Esophagus squamous epithelium (tissue), 5 donors: Measurements from ENCODE around the gene LPO. TPM values are rescaled to one million over a fixed set of nuclear protein-coding genes. Genes with fewer than 3 reads are reported as not detected.

Experiments used
- DNase-seq: peaks from one replicate; lab custom pipeline; 2025; lab: John Stamatoyannopoulos, UW
- H3K27ac ChIP-seq, 4 donors: fragments of 200-600 bp; sonication (generic); one replicate each; pipeline ENCODE4 v1.5.1; 2016 to 2019; ENCODE audit warnings: mild to moderate bottlenecking in 1 of 4
- H3K27me3 ChIP-seq, 4 donors: fragments of 200-600 bp; sonication (generic); 1 replicate in 3 of 4; 2 replicates in 1 of 4; pipeline versions ENCODE4 v1.5.1 to v1.6.0; 2017 to 2021; ENCODE audit warnings: antibody characterized with exemption in 1 of 4
- H3K36me3 ChIP-seq, 3 donors: fragments of 200-600 bp; sonication (generic); one replicate each; pipeline ENCODE4 v1.5.1; 2016 to 2019
- H3K4me1 ChIP-seq, 3 donors: fragments of 200-600 bp; sonication (generic); one replicate each; pipeline ENCODE4 v1.5.1; 2017 to 2019
- H3K4me3 ChIP-seq, 4 donors: fragments of 200-600 bp; sonication (generic); 1 replicate in 3 of 4; 2 replicates in 1 of 4; pipeline ENCODE4 v1.5.1; 2016 to 2019; ENCODE audit warnings: mild to moderate bottlenecking in 2 of 4, moderate library complexity in 1 of 4
- H3K9me3 ChIP-seq, 3 donors: fragments of 200-600 bp; sonication (generic); one replicate each; pipeline ENCODE4 v1.5.1; 2016 to 2019
- POLR2A ChIP-seq, 4 donors: fragments of 450-650 bp; IDR thresholded peaks; one replicate each; pipeline ENCODE4 v1.6.1; 2017; ENCODE audit warnings: antibody characterized with exemption in 4 of 4, mild to moderate bottlenecking in 4 of 4, moderate library complexity in 3 of 4
- WGBS, 2 donors: methylation state at CpG; one replicate each; pipeline ENCODE4 v1.1.5; 2018; 5-methylcytosine and 5-hydroxymethylcytosine counted together
- intact Hi-C: fragments of 100-400 bp; cut with DNase I; formaldehyde crosslinking; loops from one replicate; pipeline ENCODE4 v1.15.0; 2022
- total RNA-seq, 4 donors: library from RNA; depleted of rRNA; stranded (reverse); fragments of >200 nt; gene quantifications; one replicate each; pipeline ENCODE4 v1.1.0, GENCODE V29; 2016
- TF ChIP-seq, protein P1 (sequence below), 6 experiments: fragments of 450-650 bp in 4 of 6; fragments of 200-600 bp in 2 of 6; sonication (generic) in 2 of 6; IDR thresholded peaks; one replicate each; pipeline ENCODE4 v1.5.1; 2016 to 2019; ENCODE audit warnings: antibody characterized with exemption in 6 of 6, mild to moderate bottlenecking in 4 of 6, moderate library complexity in 4 of 6
- donor health status: DM: yes; HTN: yes; CAD: no.

LPO gene
- total RNA-seq, 4 donors from 2014 or later, result 0.27 to 2.5 TPM; not detected in 2

DNA sequence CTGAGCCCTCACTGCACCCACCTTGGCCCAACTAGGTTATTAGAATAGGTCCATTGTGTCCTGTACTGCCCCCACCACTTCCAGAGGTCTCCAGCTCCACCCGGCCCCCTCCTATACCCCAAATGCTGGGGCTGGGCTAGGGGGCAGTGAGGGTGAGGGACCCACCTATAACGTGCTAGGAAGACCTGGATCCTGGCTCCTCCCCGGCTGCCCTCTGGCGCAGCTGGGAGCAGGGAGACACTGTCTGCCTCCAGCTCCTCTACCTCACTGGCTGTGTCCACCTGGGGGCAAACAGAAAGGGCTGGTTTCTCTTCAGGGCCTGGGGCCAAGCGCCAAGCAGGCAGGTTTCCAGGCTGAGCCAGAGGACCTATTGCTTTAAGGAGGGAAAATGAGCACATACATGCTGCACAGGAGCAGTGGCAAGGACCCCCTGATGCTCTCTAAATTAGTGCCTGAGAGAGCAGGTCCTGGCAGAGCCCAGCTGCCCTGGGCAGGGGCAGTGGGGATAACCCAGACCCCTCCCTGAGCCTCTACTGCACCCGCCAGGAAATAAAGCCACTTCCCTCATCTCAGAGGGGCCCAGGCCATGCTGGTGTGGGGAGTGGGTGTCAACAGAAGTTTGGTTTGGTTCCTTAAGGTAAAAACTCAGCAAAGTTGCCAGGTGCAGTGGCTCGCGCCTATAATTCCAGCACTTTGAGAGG, 78.0 kb downstream of the LPO start:
- no peak for DNase-seq
- 83 to 93% methylated on average over 3 to 5 of the region's 8 CpGs for WGBS, 2 donors

DNA sequence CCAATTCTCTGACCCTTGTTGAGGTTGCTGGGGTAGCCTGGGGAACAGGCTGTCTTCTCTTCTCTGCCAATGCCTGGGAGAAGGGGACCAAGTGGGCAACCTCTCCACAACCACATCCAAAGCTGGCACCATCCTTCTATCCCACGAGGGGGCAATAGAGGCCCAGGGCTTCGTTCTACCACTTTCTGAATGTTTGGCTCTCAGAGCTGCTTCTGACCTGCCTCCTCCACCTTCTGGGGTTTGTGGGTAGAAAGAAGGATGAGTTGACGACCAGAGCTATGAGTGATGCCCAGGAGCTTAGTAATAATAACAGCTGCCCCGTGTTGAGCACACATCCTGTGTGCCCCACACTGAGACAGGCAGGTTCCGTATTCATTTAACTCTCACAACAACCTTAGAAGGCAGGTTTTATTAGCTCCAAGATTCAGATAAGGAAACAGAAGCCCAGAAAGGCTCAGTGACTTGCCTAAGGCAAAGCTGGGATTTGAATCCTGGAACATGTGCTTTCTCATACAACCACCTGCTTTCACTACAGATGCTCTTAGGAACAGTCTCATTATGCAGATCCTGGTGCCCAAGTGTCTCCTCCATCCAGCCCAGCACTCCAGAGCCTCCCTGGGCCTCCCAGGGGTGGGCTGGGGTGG, 79.2 kb downstream of the LPO start:
- intact Hi-C loops, result loop anchor here (5.0 kb wide), 1 partner anchor 130 kb away; no protein-coding TSS in a partner anchor
- no peak for DNase-seq

More for the DNA sequence above, 78.0 kb downstream of the LPO start:
- Histone ChIP-seq H3K27me3 (no peaks in the 10 kb centered on the region), H3K36me3 (no peaks in the 10 kb centered on the region), H3K4me3 (no peak overlapping the region), H3K4me1 (peaks cover 0 to 5% (median 0%) of the 10 kb centered on the region in 3 donors), H3K27ac (no peak overlapping the region), H3K9me3 (no peaks in the 10 kb centered on the region)
- intact Hi-C loops, result loop anchor here (5.0 kb wide), 1 partner anchor 131 kb away; no protein-coding TSS in a partner anchor
- no peak for TF ChIP-seq POLR2A (IDR thresholded peaks at IDR 0.05)
- TF ChIP-seq, protein P1, sequence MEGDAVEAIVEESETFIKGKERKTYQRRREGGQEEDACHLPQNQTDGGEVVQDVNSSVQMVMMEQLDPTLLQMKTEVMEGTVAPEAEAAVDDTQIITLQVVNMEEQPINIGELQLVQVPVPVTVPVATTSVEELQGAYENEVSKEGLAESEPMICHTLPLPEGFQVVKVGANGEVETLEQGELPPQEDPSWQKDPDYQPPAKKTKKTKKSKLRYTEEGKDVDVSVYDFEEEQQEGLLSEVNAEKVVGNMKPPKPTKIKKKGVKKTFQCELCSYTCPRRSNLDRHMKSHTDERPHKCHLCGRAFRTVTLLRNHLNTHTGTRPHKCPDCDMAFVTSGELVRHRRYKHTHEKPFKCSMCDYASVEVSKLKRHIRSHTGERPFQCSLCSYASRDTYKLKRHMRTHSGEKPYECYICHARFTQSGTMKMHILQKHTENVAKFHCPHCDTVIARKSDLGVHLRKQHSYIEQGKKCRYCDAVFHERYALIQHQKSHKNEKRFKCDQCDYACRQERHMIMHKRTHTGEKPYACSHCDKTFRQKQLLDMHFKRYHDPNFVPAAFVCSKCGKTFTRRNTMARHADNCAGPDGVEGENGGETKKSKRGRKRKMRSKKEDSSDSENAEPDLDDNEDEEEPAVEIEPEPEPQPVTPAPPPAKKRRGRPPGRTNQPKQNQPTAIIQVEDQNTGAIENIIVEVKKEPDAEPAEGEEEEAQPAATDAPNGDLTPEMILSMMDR (IDR thresholded peaks at IDR 0.05), result no peak

DNA sequence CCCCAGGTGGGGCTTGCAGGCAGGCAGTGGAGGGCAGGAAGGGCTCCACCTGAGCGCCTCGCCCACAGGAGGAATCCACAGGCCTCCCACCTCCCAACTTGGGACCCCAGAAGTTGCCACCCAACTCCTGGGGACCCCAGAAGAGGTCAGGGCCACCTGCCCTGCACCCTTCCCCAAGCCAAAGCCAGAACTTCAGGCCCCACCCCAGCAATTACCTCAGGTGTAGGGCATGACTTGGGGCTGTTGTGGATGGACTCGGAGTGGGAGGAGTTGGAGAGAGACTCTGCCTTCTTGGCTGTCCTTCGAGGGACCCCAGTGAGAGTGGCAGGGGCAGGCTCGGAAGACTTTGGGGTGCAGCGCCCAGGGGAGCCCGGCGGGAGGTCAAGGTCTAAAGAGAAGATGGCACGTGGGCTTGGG, 79.7 kb downstream of the LPO start:
- 93 to 95% methylated on average over 5 to 7 of the region's 9 CpGs for WGBS, 2 donors
- Histone ChIP-seq H3K27ac (no peak overlapping the region), H3K9me3 (no peaks in the 10 kb centered on the region), H3K4me1 (peaks cover 0 to 8% (median 0%) of the 10 kb centered on the region in 3 donors), H3K4me3 (no peak overlapping the region), H3K36me3 (no peaks in the 10 kb centered on the region), H3K27me3 (no peaks in the 10 kb centered on the region)
- TF ChIP-seq, protein P1 (IDR thresholded peaks at IDR 0.05), result no peak
- no peak for TF ChIP-seq POLR2A (IDR thresholded peaks at IDR 0.05)
- no peak for DNase-seq
- intact Hi-C loops, result loop anchor here (5.0 kb wide), 1 partner anchor 129 kb away; no protein-coding TSS in a partner anchor

More for the DNA sequence above, 79.2 kb downstream of the LPO start:
- Histone ChIP-seq H3K9me3 (no peaks in the 10 kb centered on the region), H3K36me3 (no peaks in the 10 kb centered on the region), H3K27me3 (no peaks in the 10 kb centered on the region), H3K4me3 (no peak overlapping the region), H3K4me1 (peaks cover 0 to 5% (median 0%) of the 10 kb centered on the region in 3 donors), H3K27ac (no peak overlapping the region)
- TF ChIP-seq, protein P1 (IDR thresholded peaks at IDR 0.05), result peak; percentile 52 to 82 (median 72)
- TF ChIP-seq POLR2A (IDR thresholded peaks at IDR 0.05), result no peak
- WGBS, 2 donors, result 14 to 40% methylated on average over 2 to 5 of the region's 5 CpGs

Other genes with a start within 250 kb of the LPO start
- 100 to 1,000 TPM; 134 to 223 (median 200) TPM for gene SRSF1, start 231.3 kb upstream of the LPO start, total RNA-seq
- gene DYNLL2, start 155.2 kb upstream of the LPO start, total RNA-seq, result 10 to 100 TPM; 13.0 to 18.5 (median 14.4) TPM
- gene OR4D1, start 90.2 kb upstream of the LPO start, total RNA-seq, result not detected
- gene OR4D2, start 71.6 kb upstream of the LPO start, total RNA-seq, result not detected
- gene EPX, start 45.9 kb upstream of the LPO start, total RNA-seq, result not detected
- gene MKS1, start 19.3 kb upstream of the LPO start, total RNA-seq, result 10 to 100 TPM in 2 of 4 donors, 1 to 10 TPM in 2; 5.3 to 10.8 (median 9.3) TPM
- not detected for gene MPO, start 42.4 kb downstream of the LPO start, total RNA-seq
- 10 to 100 TPM in 1 of 4 donors, 1 to 10 TPM in 3; 2.9 to 16.0 (median 3.3) TPM for gene TSPOAP1, start 90.2 kb downstream of the LPO start, total RNA-seq
- 10 to 100 TPM; 29.9 to 54.9 (median 37.0) TPM for gene SUPT4H1, start 113.6 kb downstream of the LPO start, total RNA-seq
- 10 to 100 TPM in 1 of 4 donors, 1 to 10 TPM in 3; 6.4 to 13.8 (median 8.1) TPM for gene RNF43, start 178.9 kb downstream of the LPO start, total RNA-seq
- gene HSF5, start 249.8 kb downstream of the LPO start, total RNA-seq, result under 1 TPM in 1 of 4 donors, not detected in 3; under 0.01 TPM